Mammary epithelial cell (primary cell): Measurements from ENCODE around the gene PANX3.

Source experiments
- EZH2 ChIP-seq: IDR thresholded peaks from 2 replicates; pipeline ENCODE4 v1.6.1; 2012; ENCODE audit warnings: low read length, inconsistent platforms, borderline replicate concordance
- TF ChIP-seq, protein P1 (sequence below), 2 donors: IDR thresholded peaks in 1 of 2; conservative IDR thresholded peaks in 1 of 2; 2 replicates each; pipeline ENCODE4 v1.5.1; 2011 to 2012; ENCODE audit warnings: inconsistent platforms in 2 of 2, low read length in 2 of 2, mild to moderate bottlenecking in 2 of 2, control low read depth in 1 of 2, low read depth in 1 of 2; ENCODE audit not compliant: insufficient read depth in 1 of 2; ENCODE audit errors: extremely low read depth in 1 of 2

DNA sequence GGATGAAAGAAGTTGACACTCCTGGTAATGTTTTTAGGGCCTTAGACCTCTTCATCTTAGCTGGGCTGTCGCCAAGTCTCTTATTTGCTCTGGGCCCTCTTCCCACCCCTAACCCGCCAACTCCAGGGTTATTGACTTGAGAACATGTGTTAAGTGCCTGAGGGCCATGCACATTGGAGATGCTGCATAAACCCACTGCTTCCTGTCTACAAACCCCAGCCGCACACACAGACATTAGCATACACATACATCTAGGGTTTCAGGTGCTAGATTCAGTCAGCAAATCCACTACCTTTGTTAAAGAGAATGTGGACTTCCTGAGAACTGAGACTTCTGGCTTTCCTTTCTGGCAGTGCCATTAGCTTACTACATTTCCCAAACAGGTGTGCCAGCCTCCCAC is 817 bp downstream of the PANX3 start:
- TF ChIP-seq, protein P1, sequence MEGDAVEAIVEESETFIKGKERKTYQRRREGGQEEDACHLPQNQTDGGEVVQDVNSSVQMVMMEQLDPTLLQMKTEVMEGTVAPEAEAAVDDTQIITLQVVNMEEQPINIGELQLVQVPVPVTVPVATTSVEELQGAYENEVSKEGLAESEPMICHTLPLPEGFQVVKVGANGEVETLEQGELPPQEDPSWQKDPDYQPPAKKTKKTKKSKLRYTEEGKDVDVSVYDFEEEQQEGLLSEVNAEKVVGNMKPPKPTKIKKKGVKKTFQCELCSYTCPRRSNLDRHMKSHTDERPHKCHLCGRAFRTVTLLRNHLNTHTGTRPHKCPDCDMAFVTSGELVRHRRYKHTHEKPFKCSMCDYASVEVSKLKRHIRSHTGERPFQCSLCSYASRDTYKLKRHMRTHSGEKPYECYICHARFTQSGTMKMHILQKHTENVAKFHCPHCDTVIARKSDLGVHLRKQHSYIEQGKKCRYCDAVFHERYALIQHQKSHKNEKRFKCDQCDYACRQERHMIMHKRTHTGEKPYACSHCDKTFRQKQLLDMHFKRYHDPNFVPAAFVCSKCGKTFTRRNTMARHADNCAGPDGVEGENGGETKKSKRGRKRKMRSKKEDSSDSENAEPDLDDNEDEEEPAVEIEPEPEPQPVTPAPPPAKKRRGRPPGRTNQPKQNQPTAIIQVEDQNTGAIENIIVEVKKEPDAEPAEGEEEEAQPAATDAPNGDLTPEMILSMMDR (conservative IDR thresholded peaks at IDR 0.05 in 1 of 2, IDR thresholded peaks at IDR 0.05 in 1 of 2; ENCODE audit: extremely low read depth in 1 of 2, insufficient read depth in 1 of 2, low read depth in 1 of 2, low read length in 2 of 2), result no peak
- no peak for TF ChIP-seq EZH2
